GM21390 (cell line): ENCODE results near the gene KCNT1.

Source experiments
- ATAC-seq: cut with Tn5 transposase; IDR thresholded peaks from one replicate; pipeline ENCODE4 v1.9.1; 2021; ENCODE audit not compliant: unreplicated experiment

KCNT1 gene

DNA sequence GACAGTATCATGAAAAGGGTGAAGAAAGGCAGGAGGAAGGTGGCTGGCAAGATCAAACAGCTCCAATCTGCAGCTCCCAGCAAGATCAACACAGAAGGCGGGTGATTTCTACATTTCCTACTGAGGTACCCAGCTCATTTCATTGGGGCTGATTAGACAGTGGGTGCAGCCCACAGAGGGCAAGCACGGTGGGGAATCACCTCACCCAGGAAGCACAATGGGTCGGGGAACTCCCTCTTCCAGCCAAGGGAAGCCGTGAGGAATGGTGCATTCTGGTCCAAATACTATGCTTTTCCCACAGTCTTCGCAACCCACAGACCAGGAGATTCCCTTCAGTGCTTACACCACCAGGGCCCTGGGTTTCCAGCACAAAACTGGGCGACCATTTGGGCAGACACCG is 138.6 kb downstream of the KCNT1 start:
- no peak for ATAC-seq
